NCI-H226 (cell line): ENCODE data around the gene TMEM143.
A peak's percentile ranks its signal among the peaks of the same experiment; 100 is the strongest.
"Not testable (repeated sequence)": the region's sequence is repeated elsewhere in the genome, so short reads cannot be mapped to it uniquely, and the experiment has no call there.

ENCODE experiments used
- DNase-seq: peaks from one replicate; pipeline ENCODE4 v3.0.0-alpha.2; 2015

TMEM143 gene

GRCh38 chr19:48363810-48364597 is at the start of gene TMEM143, which contains the start of gene SYNGR4:
TMEM143 (minus strand) TSS chr19:48363940; CDS start chr19:48363920, 20 bp downstream.
SYNGR4 (plus strand) TSS chr19:48364367; CDS start chr19:48365843, 1,476 bp downstream.
- peak; percentile 98 for DNase-seq

- DNase-seq: peak; percentile 17
Measured at GRCh38 chr19:48405850-48406249, 42.1 kb upstream of the TMEM143 start.

- DNase-seq: no peak
Measured at GRCh38 chr19:48405010-48405659, 41.4 kb upstream of the TMEM143 start.

- DNase-seq: peak; percentile 60
Measured at GRCh38 chr19:48403606-48404005, 39.9 kb upstream of the TMEM143 start.

GRCh38 chr19:48401287-48401686 is 37.5 kb upstream of the TMEM143 start:
- no peak for DNase-seq

GRCh38 chr19:48400018-48400742 is 36.4 kb upstream of the TMEM143 start:
- peak; percentile 66 for DNase-seq

- DNase-seq: no peak
Measured at GRCh38 chr19:48398375-48399235, 34.9 kb upstream of the TMEM143 start.

- DNase-seq: no peak
Measured at GRCh38 chr19:48398102-48398374, 34.3 kb upstream of the TMEM143 start.

GRCh38 chr19:48397263-48398101 is 33.7 kb upstream of the TMEM143 start:
- DNase-seq: no peak

GRCh38 chr19:48396824-48397176 is 33.1 kb upstream of the TMEM143 start:
- no peak for DNase-seq

GRCh38 chr19:48396016-48396823 is 32.5 kb upstream of the TMEM143 start:
- no peak for DNase-seq

- no peak for DNase-seq
Measured at GRCh38 chr19:48395499-48395898, 31.8 kb upstream of the TMEM143 start.

- no peak for DNase-seq
Measured at GRCh38 chr19:48395170-48395455, 31.4 kb upstream of the TMEM143 start.

- no peak for DNase-seq
Measured at GRCh38 chr19:48394331-48395169, 30.8 kb upstream of the TMEM143 start.

- no peak for DNase-seq
Measured at GRCh38 chr19:48393559-48394330, 30.0 kb upstream of the TMEM143 start, which contains the start of gene GRIN2D. GRIN2D (plus strand) TSS chr19:48393668; CDS start chr19:48398393, 4,725 bp downstream.

- DNase-seq: no peak
Measured at GRCh38 chr19:48392860-48393558, 29.3 kb upstream of the TMEM143 start.

- not testable (repeated sequence) for DNase-seq
Measured at GRCh38 chr19:48392006-48392344, 28.2 kb upstream of the TMEM143 start.

- DNase-seq: peak; percentile 40
Measured at GRCh38 chr19:48391100-48392005, 27.6 kb upstream of the TMEM143 start, which contains the start of gene KDELR1. KDELR1 (minus strand) TSS chr19:48391551; CDS start chr19:48391358, 193 bp downstream.
